ENCODE results near the gene S100Z. TPM values are rescaled to one million over a fixed set of nuclear protein-coding genes. Genes with fewer than 3 reads are reported as not detected.

S100Z gene
- total RNA-seq, 1 donor from 2014 or later = 1.2 TPM

DNA sequence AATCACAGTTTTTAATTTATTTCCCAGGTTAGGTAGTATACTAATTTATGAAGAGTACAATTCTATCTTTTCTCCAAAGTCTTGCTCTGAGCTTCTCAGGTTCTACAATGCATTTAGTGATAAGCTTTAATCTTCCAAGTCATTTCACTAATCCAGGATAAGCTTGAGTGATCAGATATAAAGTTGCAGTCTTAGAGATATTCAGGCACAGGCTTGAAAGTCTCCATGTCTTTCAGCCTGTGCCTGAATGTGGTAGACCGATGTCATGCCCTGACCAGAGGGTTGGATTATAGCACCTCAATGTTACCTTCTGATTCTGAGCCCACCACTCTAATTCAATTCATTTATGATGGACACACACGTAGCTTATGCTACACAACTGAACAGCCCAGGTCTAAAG, 106.2 kb downstream of the S100Z start:
- H3K27ac ChIP-seq = no peak overlapping the region
- H3K36me3 ChIP-seq = no peaks in the 10 kb centered on the region
- H3K4me1 ChIP-seq = peaks cover 9% of the 10 kb centered on the region
- peaks cover 30% of the 10 kb centered on the region for H3K27me3 ChIP-seq (ENCODE audit: low read depth)
- DNase-seq (no peak), ATAC-seq (no peak)
- TF ChIP-seq, protein P1, sequence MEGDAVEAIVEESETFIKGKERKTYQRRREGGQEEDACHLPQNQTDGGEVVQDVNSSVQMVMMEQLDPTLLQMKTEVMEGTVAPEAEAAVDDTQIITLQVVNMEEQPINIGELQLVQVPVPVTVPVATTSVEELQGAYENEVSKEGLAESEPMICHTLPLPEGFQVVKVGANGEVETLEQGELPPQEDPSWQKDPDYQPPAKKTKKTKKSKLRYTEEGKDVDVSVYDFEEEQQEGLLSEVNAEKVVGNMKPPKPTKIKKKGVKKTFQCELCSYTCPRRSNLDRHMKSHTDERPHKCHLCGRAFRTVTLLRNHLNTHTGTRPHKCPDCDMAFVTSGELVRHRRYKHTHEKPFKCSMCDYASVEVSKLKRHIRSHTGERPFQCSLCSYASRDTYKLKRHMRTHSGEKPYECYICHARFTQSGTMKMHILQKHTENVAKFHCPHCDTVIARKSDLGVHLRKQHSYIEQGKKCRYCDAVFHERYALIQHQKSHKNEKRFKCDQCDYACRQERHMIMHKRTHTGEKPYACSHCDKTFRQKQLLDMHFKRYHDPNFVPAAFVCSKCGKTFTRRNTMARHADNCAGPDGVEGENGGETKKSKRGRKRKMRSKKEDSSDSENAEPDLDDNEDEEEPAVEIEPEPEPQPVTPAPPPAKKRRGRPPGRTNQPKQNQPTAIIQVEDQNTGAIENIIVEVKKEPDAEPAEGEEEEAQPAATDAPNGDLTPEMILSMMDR (IDR thresholded peaks at IDR 0.05) = no peak
- intact Hi-C loops (cut with DNase I) = no loop called here
- H3K9me3 ChIP-seq = no peaks in the 10 kb centered on the region
- no peak overlapping the region for H3K4me3 ChIP-seq

DNA sequence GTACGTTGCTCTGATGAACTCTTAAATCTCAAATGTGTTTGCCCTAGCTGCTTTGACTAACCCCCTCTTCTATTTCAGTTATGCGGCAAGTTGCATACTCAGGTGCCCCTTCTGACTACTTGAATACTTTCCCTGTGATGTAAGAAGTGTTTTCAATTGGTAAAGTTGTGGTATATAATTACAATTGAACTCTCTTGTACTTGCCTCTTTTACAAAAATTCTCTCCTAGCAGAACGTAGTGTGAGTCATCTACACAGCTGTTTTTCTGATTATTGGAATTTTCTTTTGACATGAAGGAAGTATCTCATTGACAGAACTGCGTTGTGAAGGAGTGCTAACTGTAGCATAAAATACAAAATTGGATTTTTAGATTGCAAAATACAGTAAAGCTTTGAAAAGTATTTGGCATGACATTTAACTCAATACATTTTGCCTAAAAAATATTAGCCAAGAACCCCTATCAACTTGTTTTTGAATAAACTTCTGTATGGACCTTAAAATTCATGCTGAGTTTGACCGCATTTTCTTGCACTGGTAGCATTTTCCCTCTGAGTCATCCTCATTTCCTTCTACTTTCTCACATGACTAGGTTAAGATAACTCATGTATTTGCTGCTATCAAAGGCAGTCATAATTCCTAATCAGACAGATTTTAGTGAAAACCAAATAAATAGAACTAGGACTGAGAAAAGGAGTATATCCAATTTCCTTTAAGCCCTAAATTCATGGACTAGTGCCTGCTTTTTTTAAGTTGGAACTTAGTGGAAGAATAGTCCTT, 109.4 kb downstream of the S100Z start:
- intact Hi-C loops (cut with DNase I) = no loop called here
- Histone ChIP-seq H3K27me3 (ENCODE audit: low read depth) (peaks cover 15% of the 10 kb centered on the region), H3K36me3 (no peaks in the 10 kb centered on the region), H3K9me3 (no peaks in the 10 kb centered on the region), H3K4me3 (no peak overlapping the region), H3K27ac (peak overlapping the region; percentile 32), H3K4me1 (peaks cover under 1% of the 10 kb centered on the region)
- DNase-seq (no peak), ATAC-seq (peak; percentile 76 to 89)
- TF ChIP-seq, protein P1 (IDR thresholded peaks at IDR 0.05) = no peak

DNA sequence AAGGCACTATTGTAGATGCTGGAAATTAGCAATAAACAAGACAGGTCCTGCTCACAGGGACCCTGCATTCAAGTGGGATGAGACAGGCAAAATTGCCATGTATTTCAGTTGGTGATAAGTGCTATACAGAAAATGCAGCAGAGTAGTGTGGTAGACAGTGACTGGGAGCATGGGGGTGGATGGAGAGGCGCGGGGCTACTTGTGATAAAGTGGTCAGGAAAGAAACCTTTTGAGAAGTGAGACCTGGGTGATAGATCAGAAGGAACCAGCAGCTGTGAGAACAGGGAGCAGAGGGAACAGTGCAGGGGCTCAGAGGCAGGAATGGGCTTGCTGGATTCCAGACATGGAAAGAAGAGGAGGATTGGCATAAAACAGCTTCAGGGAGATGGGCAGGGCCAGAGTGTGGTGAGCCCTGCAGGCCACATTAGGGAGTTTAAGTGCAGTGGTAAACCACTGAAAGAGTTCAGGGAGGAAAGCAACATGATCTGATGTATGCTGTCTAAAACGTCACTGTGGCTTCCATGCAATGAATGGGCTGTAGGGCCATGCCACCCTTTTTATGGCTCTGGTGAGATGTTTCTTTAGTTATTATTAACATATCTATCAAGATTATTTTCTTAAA, 110.3 kb downstream of the S100Z start:
- TF ChIP-seq, protein P1 (IDR thresholded peaks at IDR 0.05) = no peak
- DNase-seq = no peak
- no peak overlapping the region for H3K4me3 ChIP-seq

DNA sequence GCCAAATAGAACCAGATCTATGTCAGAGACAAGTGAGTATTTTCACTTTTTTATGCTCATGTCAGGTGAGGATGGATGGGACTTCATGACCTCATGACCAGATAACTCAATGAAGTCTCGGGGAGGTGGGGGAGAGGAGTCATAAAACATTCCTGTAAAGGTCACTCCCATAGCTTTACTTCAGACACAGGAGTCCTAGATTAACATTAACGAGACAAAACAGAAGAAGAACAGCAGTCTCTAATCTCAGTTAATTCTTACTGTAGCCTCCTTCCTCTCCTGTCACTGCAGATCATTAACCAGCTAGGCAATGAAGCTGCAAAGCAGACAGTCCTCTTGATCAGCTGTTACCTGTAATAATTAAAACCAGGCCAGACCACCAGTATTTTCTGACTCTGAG, 114.2 kb downstream of the S100Z start:
- H3K9me3 ChIP-seq = no peaks in the 10 kb centered on the region
- no peaks in the 10 kb centered on the region for H3K27me3 ChIP-seq (ENCODE audit: low read depth)
- no peak overlapping the region for H3K27ac ChIP-seq
- TF ChIP-seq, protein P1 (IDR thresholded peaks at IDR 0.05) = no peak
- no peak overlapping the region for H3K4me3 ChIP-seq
- DNase-seq (no peak), ATAC-seq (no peak)
- intact Hi-C loops (cut with DNase I) = no loop called here
- H3K36me3 ChIP-seq = no peaks in the 10 kb centered on the region
- H3K4me1 ChIP-seq = no peaks in the 10 kb centered on the region

More for the DNA sequence above, 110.3 kb downstream of the S100Z start:
- Histone ChIP-seq H3K36me3 (no peaks in the 10 kb centered on the region), H3K4me1 (no peaks in the 10 kb centered on the region), H3K9me3 (no peaks in the 10 kb centered on the region), H3K27ac (no peak overlapping the region), H3K27me3 (ENCODE audit: low read depth) (peaks cover 6% of the 10 kb centered on the region)
- intact Hi-C loops (cut with DNase I) = no loop called here
- ATAC-seq = peak in 1 of 2 donors; percentile 15

Other genes starting within 250 kb of the S100Z start
- gene F2RL2, start 226.6 kb upstream of the S100Z start, total RNA-seq = not detected
- gene F2R, start 133.9 kb upstream of the S100Z start, total RNA-seq = 18.6 TPM
- 5.9 TPM for gene F2RL1, start 31.0 kb upstream of the S100Z start, total RNA-seq
- gene CRHBP, start 103.0 kb downstream of the S100Z start, total RNA-seq = 0.53 TPM
- gene AGGF1, start 180.4 kb downstream of the S100Z start, total RNA-seq = 20.4 TPM
- 13.4 TPM for gene ZBED3, start 237.3 kb downstream of the S100Z start, total RNA-seq

Measured in lower lobe of right lung (tissue), 2 donors.